ENCODE results near the gene LARP6. TPM values are rescaled to one million over a fixed set of nuclear protein-coding genes. Genes with fewer than 3 reads are reported as not detected.

The LARP6 gene
- total and polyA plus RNA-seq, 2 donors (not counting 1 experiment from before 2014, with no cell fraction given), result not detected

GRCh38 chr15:70802629-70803028 lies 51.3 kb downstream of the LARP6 start:
- Histone ChIP-seq H3K4me3 (ENCODE audit: control extremely low read depth in 1 of 5, extremely low read depth in 1 of 5, insufficient read depth in 1 of 5, low read depth in 2 of 5, low read length in 4 of 5) (no peak overlapping the region), H3K4me1 (ENCODE audit: control insufficient read depth in 2 of 2, insufficient read depth in 2 of 2, low read length in 2 of 2) (peaks cover 0 to 4% of the 10 kb centered on the region in 2 donors), H3K9me3 (ENCODE audit: control extremely low read depth in 1 of 3, control insufficient read depth in 2 of 3, insufficient read depth in 1 of 3, low read length in 2 of 3) (no peaks in the 10 kb centered on the region), H3K36me3 (replicated peaks in 1 of 2; ENCODE audit: control extremely low read depth in 1 of 2, control insufficient read depth in 1 of 2, extremely low read depth in 1 of 2, insufficient read depth in 2 of 2, low read length in 1 of 2) (no peaks in the 10 kb centered on the region), H4K20me1 (ENCODE audit: control insufficient read depth, insufficient read depth, low read length, poor library complexity, severe bottlenecking) (no peaks in the 10 kb centered on the region), H3K79me2 (ENCODE audit: control insufficient read depth, insufficient read depth, low read length) (no peaks in the 10 kb centered on the region), H3K4me2 (replicated peaks; ENCODE audit: low read depth, low read length, poor library complexity, severe bottlenecking) (no peak overlapping the region), H2AFZ (ENCODE audit: insufficient read depth, low read depth, low read length, poor library complexity, severe bottlenecking) (no peak overlapping the region), H3K27me3 (replicated peaks in 1 of 4; ENCODE audit: control extremely low read depth in 1 of 4, control insufficient read depth in 3 of 4, insufficient read depth in 4 of 4, low read length in 3 of 4) (no peaks in the 10 kb centered on the region), H3K9ac (ENCODE audit: low read length) (no peak overlapping the region), H3K27ac (ENCODE audit: low read length in 2 of 2) (no peak overlapping the region)
- POLR2A ChIA-PET, result no interaction called here
- Mint-ChIP-seq H3K4me3 (no peak overlapping the region), H3K27me3 (peaks cover 4% of the 10 kb centered on the region), H3K9me3 (ENCODE audit: insufficient read depth) (no peaks in the 10 kb centered on the region), H3K27ac (no peak overlapping the region), H3K4me1 (peaks cover 9% of the 10 kb centered on the region)
- intact Hi-C loops (cut with micrococcal nuclease), result no loop called here
- 100% methylated on average over 2 of the region's 4 CpGs for WGBS (ENCODE audit: insufficient coverage)
- ATAC-seq (ENCODE audit: low read depth) (no peak), DNase-seq (no peak)
- no peak for TF ChIP-seq CTCF (IDR thresholded peaks at IDR 0.05)
- no peak for TF ChIP-seq EZH2 (IDR thresholded peaks at IDR 0.05; ENCODE audit: borderline replicate concordance, insufficient read depth, low read depth, low read length, poor library complexity, severe bottlenecking)
- CTCF ChIA-PET, result interaction anchor here (2.4 kb wide), 1 partner anchor 9 kb away, joined by 8 read pairs; no protein-coding TSS in a partner anchor

GRCh38 chr15:70801109-70801508 lies 52.8 kb downstream of the LARP6 start:
- ChIA-PET POLR2A (no interaction called here), CTCF (interaction anchor here (0.6 to 2.4 kb wide), 3 partner anchors 10 to 22 kb away, joined by 3 to 8 read pairs (median 3); no protein-coding TSS in a partner anchor)
- no peak overlapping the region for H3K27ac ChIP-seq (ENCODE audit: low read length in 2 of 2)
- no peaks in the 10 kb centered on the region for H3K4me1 Mint-ChIP-seq
- WGBS (ENCODE audit: insufficient coverage), result 100% methylated on average over 3 of the region's 5 CpGs
- no peak overlapping the region for H3K4me3 ChIP-seq (ENCODE audit: control extremely low read depth in 1 of 5, extremely low read depth in 1 of 5, insufficient read depth in 1 of 5, low read depth in 2 of 5, low read length in 4 of 5)
- no peaks in the 10 kb centered on the region for H4K20me1 ChIP-seq (ENCODE audit: control insufficient read depth, insufficient read depth, low read length, poor library complexity, severe bottlenecking)
- H3K4me1 ChIP-seq (ENCODE audit: control insufficient read depth in 2 of 2, insufficient read depth in 2 of 2, low read length in 2 of 2), result no peaks in the 10 kb centered on the region
- H2AFZ ChIP-seq (ENCODE audit: insufficient read depth, low read depth, low read length, poor library complexity, severe bottlenecking), result no peak overlapping the region
- no peak overlapping the region for H3K9ac ChIP-seq (ENCODE audit: low read length)
- H3K27me3 Mint-ChIP-seq, result peaks cover 4% of the 10 kb centered on the region
- H3K4me3 Mint-ChIP-seq, result no peak overlapping the region
- H3K9me3 ChIP-seq (ENCODE audit: control extremely low read depth in 1 of 3, control insufficient read depth in 2 of 3, insufficient read depth in 1 of 3, low read length in 2 of 3), result no peaks in the 10 kb centered on the region
- no peak for ATAC-seq (ENCODE audit: low read depth)
- H3K36me3 ChIP-seq (replicated peaks in 1 of 2; ENCODE audit: control extremely low read depth in 1 of 2, control insufficient read depth in 1 of 2, extremely low read depth in 1 of 2, insufficient read depth in 2 of 2, low read length in 1 of 2), result no peaks in the 10 kb centered on the region
- no peaks in the 10 kb centered on the region for H3K79me2 ChIP-seq (ENCODE audit: control insufficient read depth, insufficient read depth, low read length)
- no peak overlapping the region for H3K27ac Mint-ChIP-seq
- no peaks in the 10 kb centered on the region for H3K27me3 ChIP-seq (replicated peaks in 1 of 4; ENCODE audit: control extremely low read depth in 1 of 4, control insufficient read depth in 3 of 4, insufficient read depth in 4 of 4, low read length in 3 of 4)
- TF ChIP-seq EZH2 (IDR thresholded peaks at IDR 0.05; ENCODE audit: borderline replicate concordance, insufficient read depth, low read depth, low read length, poor library complexity, severe bottlenecking) (no peak), CTCF (IDR thresholded peaks at IDR 0.05) (no peak)
- intact Hi-C loops (cut with micrococcal nuclease), result no loop called here
- no peak overlapping the region for H3K4me2 ChIP-seq (replicated peaks; ENCODE audit: low read depth, low read length, poor library complexity, severe bottlenecking)
- no peaks in the 10 kb centered on the region for H3K9me3 Mint-ChIP-seq (ENCODE audit: insufficient read depth)
- DNase-seq, result no peak
